IPS DF 4.7 (cell line): Measurements from ENCODE around the gene SLC5A9.
A peak's percentile ranks its signal among the peaks of the same experiment; 100 is the strongest.
"Not testable (repeated sequence)": the region's sequence is repeated elsewhere in the genome, so short reads cannot be mapped to it uniquely, and the experiment has no call there.

Experiments used
- DNase-seq: peaks from one replicate; pipeline ENCODE4 v3.0.0-alpha.2; 2013; ENCODE audit warnings: low spot score; ENCODE audit errors: extremely low read depth

SLC5A9 gene

GRCh38 chr1:48236716-48237470 lies 14.4 kb downstream of the SLC5A9 start:
- DNase-seq: peak; percentile 46

DNA sequence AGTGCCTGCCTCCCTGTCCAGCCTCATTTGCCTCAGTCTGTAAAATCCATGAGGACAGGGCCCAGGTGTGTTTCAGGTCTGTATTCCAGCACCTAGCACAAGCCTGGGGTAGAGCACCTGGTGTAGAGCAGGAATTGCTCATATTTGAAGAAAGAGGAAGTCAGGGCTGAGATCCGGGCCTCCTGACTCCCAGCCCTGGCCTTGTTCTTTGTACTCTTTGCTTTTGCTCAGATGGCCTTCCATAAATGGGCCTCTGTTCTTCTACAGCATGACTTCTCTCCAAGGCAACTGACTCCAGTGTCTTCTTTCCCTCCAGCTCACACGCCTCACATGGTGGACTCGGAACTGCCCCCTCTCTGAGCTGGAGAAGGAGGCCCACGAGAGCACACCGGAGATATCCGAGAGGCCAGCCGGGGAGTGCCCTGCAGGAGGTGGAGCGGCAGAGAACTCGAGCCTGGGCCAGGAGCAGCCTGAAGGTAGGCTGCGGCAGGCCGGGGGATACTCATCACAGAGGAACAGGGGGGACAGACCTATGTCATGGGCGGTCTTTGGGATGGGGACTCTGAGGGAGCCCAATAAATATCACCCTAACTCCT lies 19.7 kb downstream of the SLC5A9 start:
- DNase-seq: no peak

DNA sequence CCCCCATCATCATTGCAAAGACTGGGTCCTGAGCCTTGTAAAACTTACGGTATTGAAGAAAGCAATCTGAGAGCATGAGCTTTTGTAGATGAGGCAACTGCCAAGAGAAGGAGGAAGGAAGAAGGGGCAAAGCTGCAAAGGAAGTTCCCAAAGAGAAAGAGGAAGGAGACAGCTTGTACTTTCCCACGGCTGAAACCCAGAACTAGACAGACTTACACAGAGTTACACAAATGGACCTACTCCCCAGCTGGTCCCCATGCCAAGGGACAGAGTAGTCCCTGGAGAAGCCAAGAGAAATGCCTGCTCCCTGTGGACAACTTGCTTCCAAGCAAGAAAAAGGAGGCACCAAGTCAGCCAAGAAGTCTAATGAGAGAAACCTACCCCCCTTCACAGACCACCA lies 22.6 kb downstream of the SLC5A9 start:
- DNase-seq: no peak

- no peak for DNase-seq
These were observed 24.2 kb downstream of the SLC5A9 start for GRCh38 chr1:48246727-48247126.

GRCh38 chr1:48248356-48248755 lies 25.8 kb downstream of the SLC5A9 start:
- no peak for DNase-seq

DNA sequence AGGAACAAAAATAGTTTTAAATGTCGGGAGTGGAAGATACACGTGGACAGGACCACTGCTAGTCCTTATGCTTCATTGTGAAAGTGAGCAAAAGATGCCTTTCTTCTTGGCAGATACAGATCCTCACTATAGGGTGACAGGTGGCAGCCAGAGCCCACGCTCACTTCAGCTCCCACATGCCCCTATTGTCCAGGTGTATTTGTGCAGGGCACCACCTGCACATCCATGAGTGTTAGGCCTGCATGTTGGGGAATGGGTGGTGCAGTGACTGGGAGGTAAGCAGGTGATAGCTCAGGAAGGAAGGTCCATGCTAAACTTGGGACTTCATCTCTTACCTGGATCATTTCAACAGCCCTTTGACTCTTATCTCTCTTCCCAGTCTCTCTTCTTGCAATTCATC lies 27.4 kb downstream of the SLC5A9 start:
- DNase-seq: no peak

DNA sequence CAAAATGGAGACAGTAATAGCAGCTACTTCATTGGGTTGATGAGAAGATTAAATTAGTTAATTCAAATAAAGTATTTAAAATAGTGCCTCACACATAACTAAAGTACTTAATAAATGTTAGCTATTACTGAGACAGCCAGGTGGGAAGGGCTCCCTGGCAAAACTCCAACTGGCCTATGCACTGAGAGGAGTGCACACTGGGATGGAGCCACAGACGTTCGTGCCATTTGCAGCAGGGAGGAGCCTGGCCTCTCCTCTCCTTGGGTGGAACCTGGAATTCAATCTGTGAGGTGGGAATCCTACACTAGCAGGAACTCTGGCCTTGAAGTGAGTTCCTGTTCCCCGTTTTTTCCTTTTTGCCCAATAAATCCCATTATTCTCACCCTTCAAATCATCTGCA lies 28.1 kb downstream of the SLC5A9 start:
- DNase-seq: no peak

GRCh38 chr1:48251323-48251722 lies 28.8 kb downstream of the SLC5A9 start:
- no peak for DNase-seq

DNA sequence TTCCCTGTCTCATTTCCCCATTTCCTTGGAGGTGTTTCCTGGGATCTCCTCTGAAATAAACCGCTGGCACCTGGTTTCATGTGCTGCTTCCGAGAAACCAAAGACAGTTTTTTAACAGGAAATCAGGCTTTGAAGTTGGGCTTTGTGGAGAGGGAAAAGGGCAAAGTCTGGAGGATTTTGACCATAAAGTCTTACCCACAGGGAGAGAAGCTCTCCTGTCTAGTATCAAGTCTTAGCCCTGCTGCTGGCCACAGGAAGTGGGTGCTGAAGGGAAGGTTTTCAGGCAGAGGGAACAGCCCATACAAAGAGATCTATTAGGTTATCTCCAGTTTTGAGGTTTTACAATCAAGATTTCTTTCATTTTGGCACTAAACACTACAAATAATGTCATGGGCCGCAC lies 29.3 kb downstream of the SLC5A9 start:
- DNase-seq: no peak

GRCh38 chr1:48254254-48254653 lies 31.7 kb downstream of the SLC5A9 start:
- no peak for DNase-seq

GRCh38 chr1:48258106-48258505 lies 35.6 kb downstream of the SLC5A9 start:
- no peak for DNase-seq

GRCh38 chr1:48261881-48262400 lies 39.4 kb downstream of the SLC5A9 start:
- DNase-seq: no peak

GRCh38 chr1:48263041-48263440 lies 40.5 kb downstream of the SLC5A9 start:
- DNase-seq: no peak

- DNase-seq: no peak
These were observed 44.1 kb downstream of the SLC5A9 start for GRCh38 chr1:48266576-48266975.

- DNase-seq: not testable (repeated sequence)
These were observed 54.9 kb downstream of the SLC5A9 start for GRCh38 chr1:48277437-48277836.

- not testable (repeated sequence) for DNase-seq
These were observed 59.8 kb downstream of the SLC5A9 start for GRCh38 chr1:48282329-48282728.

- not testable (repeated sequence) for DNase-seq
These were observed 62.3 kb downstream of the SLC5A9 start for GRCh38 chr1:48284696-48285420.

- no peak for DNase-seq
These were observed 63.0 kb downstream of the SLC5A9 start for GRCh38 chr1:48285525-48285924.

DNA sequence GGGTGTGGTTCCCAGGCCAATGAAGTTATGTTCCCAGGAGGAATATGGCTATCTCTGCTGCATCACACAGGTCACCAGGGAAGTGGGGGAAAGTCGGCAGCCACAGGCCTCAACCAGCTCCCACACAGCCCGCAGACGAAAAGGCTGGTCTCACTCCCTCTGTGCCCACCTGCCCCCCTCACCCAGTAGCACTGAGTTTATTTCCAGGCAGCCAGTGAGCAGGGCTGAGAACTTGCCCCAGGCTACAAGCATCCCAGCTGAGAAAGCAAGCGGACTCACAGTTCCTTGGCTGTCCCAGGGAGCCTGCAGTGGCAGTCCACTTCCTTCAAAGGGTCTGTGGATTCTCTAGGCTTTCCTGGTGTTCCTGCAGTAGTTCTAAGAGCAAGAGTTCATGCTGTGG lies 68.9 kb downstream of the SLC5A9 start:
- no peak for DNase-seq

DNA sequence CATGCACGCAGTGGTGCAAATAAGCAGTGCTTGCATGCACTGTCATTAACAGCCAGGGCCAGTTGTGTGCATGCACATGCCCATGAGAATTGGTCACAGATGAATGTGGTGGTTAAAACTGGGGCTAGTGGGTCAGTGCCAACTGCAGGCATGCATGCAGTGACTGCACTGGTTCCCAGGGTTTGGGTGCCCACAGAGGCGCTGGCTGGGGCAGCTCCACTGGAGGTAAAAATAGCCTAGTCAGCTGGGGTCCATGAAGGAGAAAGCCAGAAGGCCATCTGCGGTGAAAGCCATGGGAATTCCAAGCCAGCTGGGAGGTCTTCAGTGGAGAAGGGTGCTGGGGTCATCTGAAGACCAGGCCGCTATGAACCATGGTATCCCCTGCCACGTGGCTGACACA lies 70.2 kb downstream of the SLC5A9 start:
- DNase-seq: no peak

DNA sequence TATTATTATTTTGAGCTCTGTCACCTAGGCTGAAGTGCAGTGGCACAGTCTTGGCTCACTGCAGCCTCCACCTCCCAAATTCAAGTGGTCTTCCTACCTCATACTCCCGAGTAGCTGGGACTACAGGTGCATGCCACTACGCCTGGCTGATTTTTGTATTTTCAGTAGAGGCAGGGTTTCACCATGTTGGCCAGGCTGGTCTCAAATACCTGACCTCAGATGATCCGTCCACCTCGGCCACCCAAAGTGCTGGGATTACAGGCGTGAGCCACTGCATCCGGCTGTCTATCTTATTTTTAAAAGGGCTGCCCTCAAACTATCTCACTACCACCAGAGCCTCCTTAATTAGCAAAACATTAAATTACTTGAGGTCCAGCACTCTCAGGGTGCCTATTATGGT lies 71.6 kb downstream of the SLC5A9 start:
- not testable (repeated sequence) for DNase-seq

DNA sequence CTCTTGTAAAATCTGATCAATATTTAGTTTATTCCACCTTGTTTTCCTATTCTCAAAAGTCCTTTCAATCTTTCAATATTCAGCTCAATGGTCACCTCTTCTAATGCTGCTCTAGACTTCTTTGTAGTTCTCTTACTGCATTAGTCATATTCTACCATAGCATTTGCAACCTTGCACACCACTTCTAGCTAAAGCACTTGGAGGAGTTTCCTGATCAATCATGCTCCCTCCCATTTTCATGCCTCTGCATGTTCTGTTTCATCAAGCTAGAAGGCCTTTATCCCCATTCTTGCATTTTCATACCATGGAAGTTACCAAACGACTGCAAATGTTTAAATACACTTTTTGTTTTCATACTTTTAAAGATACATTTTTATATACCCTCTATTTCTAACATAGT lies 72.1 kb downstream of the SLC5A9 start:
- no peak for DNase-seq
